Adipocyte (in vitro differentiated cells): ENCODE results near the gene FAM24B.
A peak's percentile ranks its signal among the peaks of the same experiment; 100 is the strongest.
"Not testable (repeated sequence)": the region's sequence is repeated elsewhere in the genome, so short reads cannot be mapped to it uniquely, and the experiment has no call there.

Source experiments
- DNase-seq: peaks from one replicate; pipeline ENCODE4 v3.0.0-alpha.2; 2015; ENCODE audit warnings: low read depth
- H3K27me3 ChIP-seq: replicated peaks from 2 replicates; pipeline ENCODE4 v1.7.0; 2013; ENCODE audit warnings: mild to moderate bottlenecking, low read length, moderate library complexity; ENCODE audit not compliant: control insufficient read depth, insufficient read depth
- H3K36me3 ChIP-seq: 2 replicates; pipeline ENCODE4 v1.7.0; 2013; ENCODE audit warnings: low read length, mild to moderate bottlenecking, moderate library complexity; ENCODE audit not compliant: control insufficient read depth, insufficient read depth, severe bottlenecking
- H3K4me1 ChIP-seq: 2 replicates; pipeline ENCODE4 v1.7.0; 2013; ENCODE audit warnings: mild to moderate bottlenecking, low read length, moderate library complexity; ENCODE audit not compliant: control insufficient read depth, insufficient read depth
- H3K4me3 ChIP-seq: 2 replicates; pipeline ENCODE4 v1.7.0; 2013; ENCODE audit warnings: mild to moderate bottlenecking, low read length, moderate library complexity
- H3K9ac ChIP-seq: 2 replicates; pipeline ENCODE4 v1.7.0; 2013; ENCODE audit warnings: mild to moderate bottlenecking, low read length, moderate library complexity
- H3K9me3 ChIP-seq: 2 replicates; pipeline ENCODE4 v1.7.0; 2013; ENCODE audit warnings: mild to moderate bottlenecking, low read length, moderate library complexity; ENCODE audit not compliant: control insufficient read depth

Gene FAM24B

GRCh38 chr10:122879339-122880273, at the start of gene FAM24B:
Gene FAM24B, minus strand, starts transcription at chr10:122879581. Its CDS starts 29,066 bp downstream, at chr10:122850515.
- Histone ChIP-seq H3K36me3 (no peaks in the 10 kb centered on the region), H3K9me3 (no peaks in the 10 kb centered on the region), H3K9ac (peak within 1 kb of the TSS; percentile 84), H3K27me3 (no peaks in the 10 kb centered on the region), H3K4me3 (peak within 1 kb of the TSS; percentile 88), H3K4me1 (peaks cover 10% of the 10 kb centered on the region)
- peak; percentile 99 for DNase-seq

- H3K4me1 ChIP-seq: no peaks in the 10 kb centered on the region
- no peaks in the 10 kb centered on the region for H3K36me3 ChIP-seq
- no peaks in the 10 kb centered on the region for H3K27me3 ChIP-seq
- DNase-seq: no peak
- H3K9ac ChIP-seq: no peak overlapping the region
- H3K9me3 ChIP-seq: no peaks in the 10 kb centered on the region
- no peak overlapping the region for H3K4me3 ChIP-seq
Observed at GRCh38 chr10:122915700-122916099, 36.3 kb upstream of the FAM24B start.

- no peak overlapping the region for H3K9ac ChIP-seq
- H3K4me1 ChIP-seq: no peaks in the 10 kb centered on the region
- H3K27me3 ChIP-seq: no peaks in the 10 kb centered on the region
- H3K4me3 ChIP-seq: no peak overlapping the region
- peak; percentile 61 for DNase-seq
- no peaks in the 10 kb centered on the region for H3K36me3 ChIP-seq
- no peaks in the 10 kb centered on the region for H3K9me3 ChIP-seq
Observed at GRCh38 chr10:122911889-122912484, 32.6 kb upstream of the FAM24B start.

- Histone ChIP-seq H3K9ac (no peak within 1 kb of the TSS), H3K9me3 (no peaks in the 10 kb centered on the region), H3K27me3 (no peaks in the 10 kb centered on the region), H3K36me3 (no peaks in the 10 kb centered on the region), H3K4me3 (no peak within 1 kb of the TSS), H3K4me1 (no peaks in the 10 kb centered on the region)
- DNase-seq: no peak
Observed at GRCh38 chr10:122910310-122910709, 30.9 kb upstream of the FAM24B start, which contains the start of gene FAM24A. Gene FAM24A, plus strand, starts transcription at chr10:122910610. Its CDS starts 1,025 bp downstream, at chr10:122911635.

- DNase-seq, H3K4me3 ChIP-seq, H3K9me3 ChIP-seq, H3K27me3 ChIP-seq, H3K36me3 ChIP-seq, H3K9ac ChIP-seq, H3K4me1 ChIP-seq: not testable (repeated sequence)
Observed at GRCh38 chr10:122903861-122904260, 24.5 kb upstream of the FAM24B start.

- DNase-seq: no peak
Observed at GRCh38 chr10:122894261-122894944, 15.0 kb upstream of the FAM24B start.

GRCh38 chr10:122884166-122884565, 4.8 kb upstream of the FAM24B start:
- H3K9me3 ChIP-seq: no peaks in the 10 kb centered on the region
- DNase-seq: no peak
- no peak overlapping the region for H3K4me3 ChIP-seq
- peaks cover 4% of the 10 kb centered on the region for H3K4me1 ChIP-seq
- H3K27me3 ChIP-seq: no peaks in the 10 kb centered on the region
- no peak overlapping the region for H3K9ac ChIP-seq
- no peaks in the 10 kb centered on the region for H3K36me3 ChIP-seq

More at GRCh38 chr10:122894261-122894944, 15.0 kb upstream of the FAM24B start:
- H3K27me3 ChIP-seq: no peaks in the 10 kb centered on the region
- no peaks in the 10 kb centered on the region for H3K36me3 ChIP-seq
- H3K9ac ChIP-seq: no peak overlapping the region
- no peaks in the 10 kb centered on the region for H3K4me1 ChIP-seq
- H3K4me3 ChIP-seq: no peak overlapping the region
- H3K9me3 ChIP-seq: no peaks in the 10 kb centered on the region

- no peaks in the 10 kb centered on the region for H3K9me3 ChIP-seq
- DNase-seq: no peak
- no peaks in the 10 kb centered on the region for H3K36me3 ChIP-seq
- H3K4me3 ChIP-seq: no peak overlapping the region
- H3K9ac ChIP-seq: no peak overlapping the region
- peaks cover 10% of the 10 kb centered on the region for H3K4me1 ChIP-seq
- H3K27me3 ChIP-seq: no peaks in the 10 kb centered on the region
Observed at GRCh38 chr10:122882766-122883165, 3.4 kb upstream of the FAM24B start.

GRCh38 chr10:122878799-122879338, 512 bp downstream of the FAM24B start:
- no peaks in the 10 kb centered on the region for H3K9me3 ChIP-seq
- no peaks in the 10 kb centered on the region for H3K36me3 ChIP-seq
- H3K4me1 ChIP-seq: peaks cover 10% of the 10 kb centered on the region
- H3K4me3 ChIP-seq: peak overlapping the region; percentile 88
- H3K27me3 ChIP-seq: no peaks in the 10 kb centered on the region
- DNase-seq: no peak
- H3K9ac ChIP-seq: peak overlapping the region; percentile 84

GRCh38 chr10:122877264-122877663, 2.1 kb downstream of the FAM24B start:
- Histone ChIP-seq H3K36me3 (no peaks in the 10 kb centered on the region), H3K4me1 (peaks cover 10% of the 10 kb centered on the region), H3K4me3 (no peak overlapping the region), H3K9me3 (no peaks in the 10 kb centered on the region), H3K9ac (no peak overlapping the region), H3K27me3 (no peaks in the 10 kb centered on the region)
- no peak for DNase-seq

- Histone ChIP-seq H3K9me3 (no peaks in the 10 kb centered on the region), H3K4me3 (no peak overlapping the region), H3K27me3 (no peaks in the 10 kb centered on the region)
Observed at GRCh38 chr10:122876467-122876855, 2.9 kb downstream of the FAM24B start.

More at GRCh38 chr10:122876467-122876855, 2.9 kb downstream of the FAM24B start:
- Histone ChIP-seq H3K4me1 (peaks cover 10% of the 10 kb centered on the region), H3K9ac (no peak overlapping the region), H3K36me3 (no peaks in the 10 kb centered on the region)
- no peak for DNase-seq
